ENCODE data around the gene C16orf54. TPM values are rescaled to one million over a fixed set of nuclear protein-coding genes. Genes with fewer than 3 reads are reported as not detected.
A peak's percentile ranks its signal among the peaks of the same experiment; 100 is the strongest.
"Not testable (repeated sequence)": the region's sequence is repeated elsewhere in the genome, so short reads cannot be mapped to it uniquely, and the experiment has no call there.

C16orf54 gene
- total and polyA plus RNA-seq, 10 of the 15 experiments (the other 5 are each of a cell fraction or from before 2014, with no cell fraction given), result 2.1 to 13.3 (median 5.4) TPM

DNA sequence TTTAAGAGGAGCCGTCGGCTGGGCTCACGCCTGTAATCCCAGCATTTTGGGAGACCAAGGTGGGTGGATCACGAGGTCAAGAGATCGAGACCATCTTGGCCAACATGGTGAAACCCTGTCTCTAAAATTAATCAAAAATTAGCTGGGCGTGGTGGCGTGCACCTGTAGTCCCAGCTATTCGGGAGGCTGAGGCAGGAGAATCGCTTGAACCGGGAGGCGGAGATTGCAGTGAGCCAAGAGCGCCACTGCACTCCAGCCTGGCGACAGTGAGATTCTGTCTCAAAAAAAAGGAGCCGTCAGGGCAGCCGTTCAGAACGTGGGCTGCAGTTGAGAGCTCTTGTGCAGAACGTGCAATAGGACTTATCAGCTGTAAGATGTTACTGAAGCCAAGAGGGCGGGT, 47.4 kb upstream of the C16orf54 start:
- BruUV-seq (replicated peaks); ATAC-seq; RAD21 ChIA-PET (ENCODE audit: unreplicated experiment); FAIRE-seq; H3K9ac ChIP-seq (ENCODE audit: control insufficient read depth, insufficient read depth, low read length); in situ Hi-C loops (cut with MboI); H4K20me1 ChIP-seq (ENCODE audit: control insufficient read depth, insufficient read depth); H3K27ac ChIP-seq (ENCODE audit: control insufficient read depth, insufficient read depth); DNase-seq (ENCODE audit: low read depth, low spot score); POLR2A ChIA-PET; H2AFZ ChIP-seq (ENCODE audit: control insufficient read depth, low read depth, low read length); H3K4me1 ChIP-seq (ENCODE audit: control insufficient read depth, insufficient read depth, low read length); H3K9me3 ChIP-seq (replicated peaks; ENCODE audit: control insufficient read depth, insufficient read depth, low read length); H3K27me3 ChIP-seq (replicated peaks in 1 of 2; ENCODE audit: control insufficient read depth in 2 of 2, insufficient read depth in 2 of 2, low read length in 1 of 2): not testable (repeated sequence)
- peaks cover 0 to 12% of the 10 kb centered on the region in 2 experiments; a peak in 3 of 4 replicates for H3K36me3 ChIP-seq (ENCODE audit: control insufficient read depth in 2 of 2, insufficient read depth in 2 of 2, low read length in 1 of 2)
- SMC1A ChIA-PET (ENCODE audit: uncharacterized antibody, unreplicated experiment), result interaction anchor here (1.0 to 6.4 kb wide), 2 partner anchors 10 to 55 kb away, joined by 3 to 38 read pairs; no protein-coding TSS in a partner anchor
- intact Hi-C loops (cut with micrococcal nuclease; ENCODE audit: unreplicated experiment), result loop anchor here (5.0 kb wide), 1 partner anchor 91 kb away; no protein-coding TSS in a partner anchor
- peak overlapping the region; percentile 86 for H3K4me2 ChIP-seq (ENCODE audit: control insufficient read depth, insufficient read depth)
- peaks cover 54% of the 10 kb centered on the region for H3K79me2 ChIP-seq (ENCODE audit: control insufficient read depth, insufficient read depth, low read length)
- CTCF ChIA-PET, result interaction anchor here (0.6 to 5.3 kb wide), 2 partner anchors 11 to 840 kb away, joined by 3 to 24 read pairs; no protein-coding TSS in a partner anchor
- TF ChIP-seq, protein P1, sequence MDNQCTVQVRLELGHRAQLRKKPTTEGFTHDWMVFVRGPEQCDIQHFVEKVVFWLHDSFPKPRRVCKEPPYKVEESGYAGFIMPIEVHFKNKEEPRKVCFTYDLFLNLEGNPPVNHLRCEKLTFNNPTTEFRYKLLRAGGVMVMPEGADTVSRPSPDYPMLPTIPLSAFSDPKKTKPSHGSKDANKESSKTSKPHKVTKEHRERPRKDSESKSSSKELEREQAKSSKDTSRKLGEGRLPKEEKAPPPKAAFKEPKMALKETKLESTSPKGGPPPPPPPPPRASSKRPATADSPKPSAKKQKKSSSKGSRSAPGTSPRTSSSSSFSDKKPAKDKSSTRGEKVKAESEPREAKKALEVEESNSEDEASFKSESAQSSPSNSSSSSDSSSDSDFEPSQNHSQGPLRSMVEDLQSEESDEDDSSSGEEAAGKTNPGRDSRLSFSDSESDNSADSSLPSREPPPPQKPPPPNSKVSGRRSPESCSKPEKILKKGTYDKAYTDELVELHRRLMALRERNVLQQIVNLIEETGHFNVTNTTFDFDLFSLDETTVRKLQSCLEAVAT (IDR thresholded peaks at IDR 0.05), result 0 out of 2 replicates have a peak, but pooled peaks have one; percentile 42
- peak overlapping the region; percentile 93; the same call in 1 of the 2 replicates for H3K4me3 ChIP-seq
- over 99% methylated on average over 18 of the region's 18 CpGs for WGBS (ENCODE audit: insufficient coverage, insufficient replicate concordance, low lambda C conversion rate, missing lambda C conversion rate)

All from GM12878 (cell line).